Astrocyte (in vitro differentiated cells and primary cell): Measurements from ENCODE around the gene LMBRD1. TPM values are rescaled to one million over a fixed set of nuclear protein-coding genes. Genes with fewer than 3 reads are reported as not detected.

ENCODE experiments used
- DNase-seq: peaks from one replicate; pipeline ENCODE4 v3.0.0-alpha.2; 2010; ENCODE audit warnings: low read depth
- FAIRE-seq: peaks from 2 replicates; lab custom pipeline; 2011; peaks lifted over from hg19 to GRCh38; lab: Jason Lieb, UNC
- H2AFZ ChIP-seq: 2 replicates; pipeline ENCODE4 v1.6.0; 2012; ENCODE audit warnings: low read depth, low read length, inconsistent platforms
- H3K27ac ChIP-seq: 2 replicates; pipeline ENCODE4 v1.5.1; 2011; ENCODE audit warnings: low read depth, low read length, inconsistent platforms
- H3K27me3 ChIP-seq: 2 replicates; pipeline ENCODE4 v1.6.0; 2011; ENCODE audit warnings: low read length, inconsistent platforms; ENCODE audit not compliant: insufficient read depth
- H3K36me3 ChIP-seq: 2 replicates; pipeline ENCODE4 v1.5.1; 2011; ENCODE audit warnings: low read length, inconsistent platforms; ENCODE audit not compliant: insufficient read depth
- H3K4me1 ChIP-seq: 2 replicates; pipeline ENCODE4 v1.5.1; 2011; ENCODE audit warnings: low read length, inconsistent platforms; ENCODE audit not compliant: insufficient read depth
- H3K4me2 ChIP-seq: 2 replicates; pipeline ENCODE4 v1.6.0; 2012; ENCODE audit warnings: low read length, inconsistent platforms
- H3K4me3 ChIP-seq: 2 replicates; pipeline ENCODE4 v1.5.1; 2011; ENCODE audit warnings: low read depth, mild to moderate bottlenecking, low read length, inconsistent platforms; ENCODE audit not compliant: insufficient read depth
- H3K79me2 ChIP-seq: 2 replicates; pipeline ENCODE4 v1.6.0; 2012; ENCODE audit warnings: mild to moderate bottlenecking, low read length, inconsistent platforms; ENCODE audit not compliant: insufficient read depth
- H3K9ac ChIP-seq: 2 replicates; pipeline ENCODE4 v1.6.0; 2012; ENCODE audit warnings: mild to moderate bottlenecking, low read length, inconsistent platforms
- H3K9me3 ChIP-seq: 2 replicates; pipeline ENCODE4 v1.5.1; 2012; ENCODE audit warnings: low read depth, mild to moderate bottlenecking, low read length, inconsistent platforms; ENCODE audit not compliant: insufficient read depth
- H4K20me1 ChIP-seq: 2 replicates; pipeline ENCODE4 v1.6.0; 2012; ENCODE audit warnings: low read length, inconsistent platforms; ENCODE audit not compliant: insufficient read depth
- H3K27ac Mint-ChIP-seq: one replicate; pipeline ENCODE4 v1.8.0; 2021; ENCODE audit warnings: mild to moderate bottlenecking, mixed read lengths; ENCODE audit not compliant: unreplicated experiment
- H3K27me3 Mint-ChIP-seq: one replicate; pipeline ENCODE4 v1.8.0; 2021; ENCODE audit warnings: low read depth, mixed read lengths; ENCODE audit not compliant: unreplicated experiment
- H3K36me3 Mint-ChIP-seq: one replicate; pipeline ENCODE4 v1.8.0; 2021; ENCODE audit warnings: low read depth, mixed read lengths; ENCODE audit not compliant: unreplicated experiment
- H3K4me1 Mint-ChIP-seq: one replicate; pipeline ENCODE4 v1.8.0; 2021; ENCODE audit warnings: low read depth, mixed read lengths; ENCODE audit not compliant: unreplicated experiment
- H3K4me3 Mint-ChIP-seq: one replicate; pipeline ENCODE4 v1.8.0; 2021; ENCODE audit warnings: mild to moderate bottlenecking, moderate library complexity, mixed read lengths; ENCODE audit not compliant: unreplicated experiment
- H3K9me3 Mint-ChIP-seq: one replicate; pipeline ENCODE4 v1.8.0; 2021; ENCODE audit warnings: mild to moderate bottlenecking, mixed read lengths; ENCODE audit not compliant: unreplicated experiment
- EZH2 ChIP-seq: IDR thresholded peaks from 2 replicates; pipeline ENCODE4 v1.6.1; 2012; ENCODE audit warnings: mild to moderate bottlenecking, low read length, inconsistent platforms; ENCODE audit not compliant: insufficient read depth
- total RNA-seq: library from RNA; stranded (reverse); gene quantifications from 2 replicates; pipeline ENCODE4 v1.2.1, GENCODE V29; 2021
- TF ChIP-seq, protein P1 (sequence below): IDR thresholded peaks from 2 replicates; pipeline ENCODE4 v1.5.1; 2011; ENCODE audit warnings: low read depth, mild to moderate bottlenecking, inconsistent platforms, low read length, moderate library complexity; ENCODE audit not compliant: insufficient read depth

Gene LMBRD1
- total RNA-seq, 1 donor from 2014 or later: 22.0 TPM

- FAIRE-seq: no peak
- Mint-ChIP-seq H3K4me1 (peaks cover 4% of the 10 kb centered on the region), H3K27me3 (no peaks in the 10 kb centered on the region), H3K4me3 (no peak overlapping the region), H3K27ac (no peak overlapping the region), H3K36me3 (no peaks in the 10 kb centered on the region), H3K9me3 (no peaks in the 10 kb centered on the region)
- H3K79me2 ChIP-seq: no peaks in the 10 kb centered on the region
- no peak for TF ChIP-seq EZH2
- TF ChIP-seq, protein P1, sequence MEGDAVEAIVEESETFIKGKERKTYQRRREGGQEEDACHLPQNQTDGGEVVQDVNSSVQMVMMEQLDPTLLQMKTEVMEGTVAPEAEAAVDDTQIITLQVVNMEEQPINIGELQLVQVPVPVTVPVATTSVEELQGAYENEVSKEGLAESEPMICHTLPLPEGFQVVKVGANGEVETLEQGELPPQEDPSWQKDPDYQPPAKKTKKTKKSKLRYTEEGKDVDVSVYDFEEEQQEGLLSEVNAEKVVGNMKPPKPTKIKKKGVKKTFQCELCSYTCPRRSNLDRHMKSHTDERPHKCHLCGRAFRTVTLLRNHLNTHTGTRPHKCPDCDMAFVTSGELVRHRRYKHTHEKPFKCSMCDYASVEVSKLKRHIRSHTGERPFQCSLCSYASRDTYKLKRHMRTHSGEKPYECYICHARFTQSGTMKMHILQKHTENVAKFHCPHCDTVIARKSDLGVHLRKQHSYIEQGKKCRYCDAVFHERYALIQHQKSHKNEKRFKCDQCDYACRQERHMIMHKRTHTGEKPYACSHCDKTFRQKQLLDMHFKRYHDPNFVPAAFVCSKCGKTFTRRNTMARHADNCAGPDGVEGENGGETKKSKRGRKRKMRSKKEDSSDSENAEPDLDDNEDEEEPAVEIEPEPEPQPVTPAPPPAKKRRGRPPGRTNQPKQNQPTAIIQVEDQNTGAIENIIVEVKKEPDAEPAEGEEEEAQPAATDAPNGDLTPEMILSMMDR: no peak
- H3K27me3 ChIP-seq: no peaks in the 10 kb centered on the region
- no peak overlapping the region for H2AFZ ChIP-seq
- no peak overlapping the region for H3K27ac ChIP-seq
- no peaks in the 10 kb centered on the region for H3K9me3 ChIP-seq
- H4K20me1 ChIP-seq: peaks cover 5% of the 10 kb centered on the region
- H3K9ac ChIP-seq: no peak overlapping the region
- H3K36me3 ChIP-seq: peaks cover 2% of the 10 kb centered on the region
- H3K4me2 ChIP-seq: no peak overlapping the region
- no peak for DNase-seq
- no peaks in the 10 kb centered on the region for H3K4me1 ChIP-seq
- no peak overlapping the region for H3K4me3 ChIP-seq
These were observed 11.1 kb downstream of the LMBRD1 start for GRCh38 chr6:69785697-69786096.

DNA sequence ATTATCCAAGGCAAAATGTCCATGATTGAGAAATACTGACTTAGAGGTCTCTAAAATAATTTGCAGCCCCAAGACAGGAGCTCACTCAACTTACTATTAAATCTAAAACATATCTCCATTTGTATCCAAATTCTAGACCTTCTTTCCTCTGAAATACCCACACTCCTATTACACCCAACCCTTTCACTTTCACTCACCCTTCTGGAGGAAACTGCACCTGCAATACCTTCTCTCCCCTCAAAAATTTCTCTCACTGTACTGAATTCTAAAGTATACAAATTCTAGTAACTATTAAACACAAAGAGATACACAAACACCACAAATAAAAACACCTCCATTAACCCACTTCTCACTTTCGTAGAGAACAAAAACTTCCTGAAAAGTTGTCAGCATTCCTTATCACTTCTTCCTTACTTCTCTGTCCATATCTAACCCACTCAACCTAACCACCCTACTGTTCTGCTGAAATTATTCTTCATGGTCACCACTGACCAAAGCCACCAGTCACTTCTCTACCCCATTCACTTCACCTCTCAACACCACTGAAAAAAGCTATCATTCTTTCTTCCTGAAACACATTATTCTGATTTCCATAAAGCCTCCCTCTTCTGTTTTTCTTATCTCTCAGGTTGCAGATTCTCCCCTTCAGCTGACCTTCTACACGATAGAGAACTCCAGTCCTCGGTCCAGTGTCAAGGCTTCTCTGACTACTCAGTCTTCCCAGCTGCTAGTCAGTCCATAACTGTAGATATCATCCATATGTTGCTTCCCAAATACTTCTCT lies 12.0 kb downstream of the LMBRD1 start:
- Mint-ChIP-seq H3K9me3 (no peaks in the 10 kb centered on the region), H3K36me3 (no peaks in the 10 kb centered on the region), H3K27me3 (no peaks in the 10 kb centered on the region), H3K4me3 (no peak overlapping the region), H3K4me1 (no peaks in the 10 kb centered on the region), H3K27ac (no peak overlapping the region)
- H3K27me3 ChIP-seq: no peaks in the 10 kb centered on the region
- peaks cover 5% of the 10 kb centered on the region for H4K20me1 ChIP-seq
- no peak overlapping the region for H2AFZ ChIP-seq
- no peak for TF ChIP-seq EZH2
- TF ChIP-seq, protein P1: no peak
- no peak overlapping the region for H3K27ac ChIP-seq
- H3K9me3 ChIP-seq: no peaks in the 10 kb centered on the region
- H3K4me2 ChIP-seq: no peak overlapping the region
- no peak overlapping the region for H3K4me3 ChIP-seq
- no peak for FAIRE-seq
- H3K79me2 ChIP-seq: no peaks in the 10 kb centered on the region
- H3K4me1 ChIP-seq: no peaks in the 10 kb centered on the region
- H3K9ac ChIP-seq: no peak overlapping the region
- DNase-seq: no peak
- peaks cover 2% of the 10 kb centered on the region for H3K36me3 ChIP-seq

DNA sequence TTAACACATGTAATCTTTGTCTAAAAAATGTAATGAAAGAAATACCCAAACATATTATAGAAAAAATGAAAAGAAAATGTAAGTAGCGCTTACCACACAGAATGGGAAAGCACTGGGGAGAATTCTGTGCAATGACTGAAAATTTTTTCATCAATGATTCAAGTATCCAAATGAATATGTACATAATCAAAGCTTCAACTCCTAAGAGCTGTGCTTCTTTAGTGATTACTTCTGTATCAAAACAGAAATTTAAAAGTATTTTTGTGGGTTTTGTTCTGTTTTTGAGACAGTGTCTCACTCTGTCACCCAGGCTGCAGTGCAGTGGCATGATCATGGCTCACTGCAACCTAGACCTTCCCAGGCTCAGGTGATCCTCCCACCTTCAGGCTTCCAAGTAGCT lies 13.7 kb downstream of the LMBRD1 start:
- no peaks in the 10 kb centered on the region for H3K4me1 Mint-ChIP-seq
- DNase-seq (no peak), FAIRE-seq (no peak)
- Histone ChIP-seq H3K4me1 (no peaks in the 10 kb centered on the region), H4K20me1 (peaks cover 5% of the 10 kb centered on the region), H3K9me3 (no peaks in the 10 kb centered on the region), H3K4me3 (no peak overlapping the region), H3K27ac (no peak overlapping the region), H3K4me2 (no peak overlapping the region), H2AFZ (no peak overlapping the region), H3K9ac (no peak overlapping the region), H3K79me2 (no peaks in the 10 kb centered on the region), H3K36me3 (peaks cover 2% of the 10 kb centered on the region), H3K27me3 (no peaks in the 10 kb centered on the region)
- no peaks in the 10 kb centered on the region for H3K9me3 Mint-ChIP-seq
- H3K36me3 Mint-ChIP-seq: no peaks in the 10 kb centered on the region
- TF ChIP-seq, protein P1: no peak
- no peak for TF ChIP-seq EZH2
- H3K4me3 Mint-ChIP-seq: no peak overlapping the region
- H3K27ac Mint-ChIP-seq: no peak overlapping the region
- no peaks in the 10 kb centered on the region for H3K27me3 Mint-ChIP-seq
